Measurements from ENCODE around the gene EEFSEC. TPM values are rescaled to one million over a fixed set of nuclear protein-coding genes. Genes with fewer than 3 reads are reported as not detected.

Gene EEFSEC
- total RNA-seq, 1 donor from 2014 or later = 12.6 TPM

GRCh38 chr3:128438488-128439072 lies 285.3 kb downstream of the EEFSEC start:
- Histone ChIP-seq H3K4me3 (ENCODE audit: low read depth, low read length) (no peak overlapping the region), H3K27me3 (ENCODE audit: control insufficient read depth, insufficient read depth, low read length) (peaks cover 46% of the 10 kb centered on the region), H3K36me3 (ENCODE audit: control insufficient read depth, insufficient read depth, low read length) (no peaks in the 10 kb centered on the region)
- no peak for DNase-seq (ENCODE audit: low read depth)
- TF ChIP-seq, protein P1, sequence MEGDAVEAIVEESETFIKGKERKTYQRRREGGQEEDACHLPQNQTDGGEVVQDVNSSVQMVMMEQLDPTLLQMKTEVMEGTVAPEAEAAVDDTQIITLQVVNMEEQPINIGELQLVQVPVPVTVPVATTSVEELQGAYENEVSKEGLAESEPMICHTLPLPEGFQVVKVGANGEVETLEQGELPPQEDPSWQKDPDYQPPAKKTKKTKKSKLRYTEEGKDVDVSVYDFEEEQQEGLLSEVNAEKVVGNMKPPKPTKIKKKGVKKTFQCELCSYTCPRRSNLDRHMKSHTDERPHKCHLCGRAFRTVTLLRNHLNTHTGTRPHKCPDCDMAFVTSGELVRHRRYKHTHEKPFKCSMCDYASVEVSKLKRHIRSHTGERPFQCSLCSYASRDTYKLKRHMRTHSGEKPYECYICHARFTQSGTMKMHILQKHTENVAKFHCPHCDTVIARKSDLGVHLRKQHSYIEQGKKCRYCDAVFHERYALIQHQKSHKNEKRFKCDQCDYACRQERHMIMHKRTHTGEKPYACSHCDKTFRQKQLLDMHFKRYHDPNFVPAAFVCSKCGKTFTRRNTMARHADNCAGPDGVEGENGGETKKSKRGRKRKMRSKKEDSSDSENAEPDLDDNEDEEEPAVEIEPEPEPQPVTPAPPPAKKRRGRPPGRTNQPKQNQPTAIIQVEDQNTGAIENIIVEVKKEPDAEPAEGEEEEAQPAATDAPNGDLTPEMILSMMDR (IDR thresholded peaks at IDR 0.05; ENCODE audit: insufficient read depth, low read length, poor library complexity, severe bottlenecking) = peak; percentile 48

GRCh38 chr3:128439226-128439625 lies 285.9 kb downstream of the EEFSEC start:
- Histone ChIP-seq H3K27me3 (ENCODE audit: control insufficient read depth, insufficient read depth, low read length) (peaks cover 39% of the 10 kb centered on the region), H3K4me3 (ENCODE audit: low read depth, low read length) (no peak overlapping the region), H3K36me3 (ENCODE audit: control insufficient read depth, insufficient read depth, low read length) (no peaks in the 10 kb centered on the region)
- TF ChIP-seq, protein P1 (IDR thresholded peaks at IDR 0.05; ENCODE audit: insufficient read depth, low read length, poor library complexity, severe bottlenecking) = no peak
- DNase-seq (ENCODE audit: low read depth) = no peak

DNA sequence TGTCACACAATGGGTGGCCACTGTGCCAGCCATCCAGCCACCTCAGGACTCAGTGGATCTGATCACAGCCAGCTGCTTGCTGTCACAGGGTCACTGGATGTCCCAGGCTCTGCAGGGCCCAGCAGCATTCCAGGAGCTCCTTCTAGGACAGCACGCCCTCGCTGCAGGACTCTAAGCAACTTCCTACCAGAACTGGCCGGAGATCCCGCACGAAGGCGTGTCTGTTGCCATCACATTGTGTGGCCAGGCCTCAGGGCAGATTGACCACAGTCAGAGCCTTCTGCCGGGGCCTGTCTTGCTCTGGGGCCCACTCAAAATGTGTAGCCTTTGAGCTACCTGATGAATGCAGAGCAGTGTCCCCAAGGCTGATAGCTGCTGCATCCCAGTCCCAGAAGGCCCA lies 288.8 kb downstream of the EEFSEC start:
- peaks cover 23% of the 10 kb centered on the region for H3K27me3 ChIP-seq (ENCODE audit: control insufficient read depth, insufficient read depth, low read length)
- TF ChIP-seq, protein P1 (IDR thresholded peaks at IDR 0.05; ENCODE audit: insufficient read depth, low read length, poor library complexity, severe bottlenecking) = no peak
- no peaks in the 10 kb centered on the region for H3K36me3 ChIP-seq (ENCODE audit: control insufficient read depth, insufficient read depth, low read length)
- no peak for DNase-seq (ENCODE audit: low read depth)
- H3K4me3 ChIP-seq (ENCODE audit: low read depth, low read length) = no peak overlapping the region

GRCh38 chr3:128442949-128443348 lies 289.7 kb downstream of the EEFSEC start:
- Histone ChIP-seq H3K4me3 (ENCODE audit: low read depth, low read length) (no peak overlapping the region), H3K27me3 (ENCODE audit: control insufficient read depth, insufficient read depth, low read length) (peaks cover 23% of the 10 kb centered on the region), H3K36me3 (ENCODE audit: control insufficient read depth, insufficient read depth, low read length) (no peaks in the 10 kb centered on the region)
- no peak for DNase-seq (ENCODE audit: low read depth)
- TF ChIP-seq, protein P1 (IDR thresholded peaks at IDR 0.05; ENCODE audit: insufficient read depth, low read length, poor library complexity, severe bottlenecking) = no peak

- Histone ChIP-seq H3K27me3 (ENCODE audit: control insufficient read depth, insufficient read depth, low read length) (peaks cover 21% of the 10 kb centered on the region), H3K4me3 (ENCODE audit: low read depth, low read length) (no peak overlapping the region), H3K36me3 (ENCODE audit: control insufficient read depth, insufficient read depth, low read length) (no peaks in the 10 kb centered on the region)
- TF ChIP-seq, protein P1 (IDR thresholded peaks at IDR 0.05; ENCODE audit: insufficient read depth, low read length, poor library complexity, severe bottlenecking) = no peak
- no peak for DNase-seq (ENCODE audit: low read depth)
Measured at GRCh38 chr3:128443771-128444170, 290.5 kb downstream of the EEFSEC start.

- peaks cover 12% of the 10 kb centered on the region for H3K27me3 ChIP-seq (ENCODE audit: control insufficient read depth, insufficient read depth, low read length)
- no peak overlapping the region for H3K4me3 ChIP-seq (ENCODE audit: low read depth, low read length)
- TF ChIP-seq, protein P1 (IDR thresholded peaks at IDR 0.05; ENCODE audit: insufficient read depth, low read length, poor library complexity, severe bottlenecking) = no peak
- H3K36me3 ChIP-seq (ENCODE audit: control insufficient read depth, insufficient read depth, low read length) = no peaks in the 10 kb centered on the region
- DNase-seq (ENCODE audit: low read depth) = no peak
Measured at GRCh38 chr3:128445357-128445756, 292.1 kb downstream of the EEFSEC start.
